Loucy (cell line): Measurements from ENCODE around the gene SYTL1.

Source experiments
- EZH2phosphoT487 ChIP-seq: fragments of 200-600 bp; IDR thresholded peaks from 2 replicates; pipeline ENCODE4 v1.6.1; 2018; ENCODE audit warnings: antibody characterized with exemption, mild to moderate bottlenecking, moderate library complexity, borderline replicate concordance
- TF ChIP-seq, protein P1 (sequence below): fragments of 200-600 bp; sonication (generic); conservative IDR thresholded peaks from 2 replicates; pipeline ENCODE4 v1.5.1; 2014; ENCODE audit warnings: mild to moderate bottlenecking, antibody characterized with exemption, low read length

DNA sequence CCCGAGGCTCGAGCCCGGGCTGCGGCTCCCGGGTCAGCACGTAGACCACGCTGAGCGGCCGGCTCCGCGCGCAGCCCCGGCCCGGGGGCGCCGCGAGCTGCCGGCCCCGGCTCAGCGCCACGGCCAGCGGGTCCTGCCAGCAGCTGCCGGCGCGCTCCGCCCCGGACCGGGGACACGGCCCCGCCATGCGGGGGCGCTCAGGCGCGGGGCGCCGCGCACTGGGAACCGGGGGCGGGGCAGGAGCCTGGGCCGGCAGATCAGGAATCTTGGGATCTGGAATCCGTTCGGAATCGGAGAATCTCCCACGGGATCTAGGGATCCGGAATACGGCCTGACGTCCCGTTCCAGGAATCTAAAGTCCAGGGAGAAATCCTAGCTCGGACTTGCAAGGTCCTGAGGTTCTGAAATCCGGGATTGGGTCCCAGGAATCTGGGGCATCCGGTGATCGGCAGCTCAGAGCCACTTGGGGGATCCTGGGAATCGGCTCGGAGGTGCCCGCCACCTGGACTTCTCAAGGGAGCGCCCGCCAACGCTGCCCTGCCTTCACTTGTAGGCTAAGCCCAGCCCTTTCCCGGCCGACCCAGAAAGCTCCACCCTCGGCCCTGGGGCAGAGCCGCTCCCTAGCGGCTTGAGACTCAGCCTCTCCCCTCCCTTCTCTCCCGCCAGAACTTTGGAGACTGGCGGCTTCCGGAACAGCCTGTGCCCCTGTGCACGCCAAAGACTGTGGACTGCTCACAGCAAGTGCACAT is 24.8 kb downstream of the SYTL1 start, which contains the start of gene MAP3K6:
- TF ChIP-seq, protein P1, sequence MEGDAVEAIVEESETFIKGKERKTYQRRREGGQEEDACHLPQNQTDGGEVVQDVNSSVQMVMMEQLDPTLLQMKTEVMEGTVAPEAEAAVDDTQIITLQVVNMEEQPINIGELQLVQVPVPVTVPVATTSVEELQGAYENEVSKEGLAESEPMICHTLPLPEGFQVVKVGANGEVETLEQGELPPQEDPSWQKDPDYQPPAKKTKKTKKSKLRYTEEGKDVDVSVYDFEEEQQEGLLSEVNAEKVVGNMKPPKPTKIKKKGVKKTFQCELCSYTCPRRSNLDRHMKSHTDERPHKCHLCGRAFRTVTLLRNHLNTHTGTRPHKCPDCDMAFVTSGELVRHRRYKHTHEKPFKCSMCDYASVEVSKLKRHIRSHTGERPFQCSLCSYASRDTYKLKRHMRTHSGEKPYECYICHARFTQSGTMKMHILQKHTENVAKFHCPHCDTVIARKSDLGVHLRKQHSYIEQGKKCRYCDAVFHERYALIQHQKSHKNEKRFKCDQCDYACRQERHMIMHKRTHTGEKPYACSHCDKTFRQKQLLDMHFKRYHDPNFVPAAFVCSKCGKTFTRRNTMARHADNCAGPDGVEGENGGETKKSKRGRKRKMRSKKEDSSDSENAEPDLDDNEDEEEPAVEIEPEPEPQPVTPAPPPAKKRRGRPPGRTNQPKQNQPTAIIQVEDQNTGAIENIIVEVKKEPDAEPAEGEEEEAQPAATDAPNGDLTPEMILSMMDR = peak; percentile 57
- TF ChIP-seq EZH2phosphoT487 = no peak
